COR-L47 (cell line): ENCODE results near the gene FBXW2.
A peak's percentile ranks its signal among the peaks of the same experiment; 100 is the strongest.

Experiments used
- DNase-seq: peaks from one replicate; lab custom pipeline; 2025; lab: John Stamatoyannopoulos, UW

The FBXW2 gene

GRCh38 chr9:120741701-120742100, 51.5 kb downstream of the FBXW2 start:
- DNase-seq: no peak

GRCh38 chr9:120741191-120741590, 52.0 kb downstream of the FBXW2 start:
- DNase-seq: no peak

GRCh38 chr9:120740132-120740531, 53.1 kb downstream of the FBXW2 start:
- no peak for DNase-seq

GRCh38 chr9:120737416-120738165, 55.6 kb downstream of the FBXW2 start:
- DNase-seq: no peak

GRCh38 chr9:120736881-120737280, 56.3 kb downstream of the FBXW2 start:
- DNase-seq: no peak

GRCh38 chr9:120735415-120736126, 57.6 kb downstream of the FBXW2 start:
- no peak for DNase-seq

GRCh38 chr9:120734607-120735410, 58.4 kb downstream of the FBXW2 start:
- no peak for DNase-seq

- DNase-seq: no peak
These were observed 60.0 kb downstream of the FBXW2 start for GRCh38 chr9:120733190-120733589.

- no peak for DNase-seq
These were observed 62.3 kb downstream of the FBXW2 start for GRCh38 chr9:120730654-120731514.

GRCh38 chr9:120729791-120730241, 63.4 kb downstream of the FBXW2 start:
- DNase-seq: no peak

GRCh38 chr9:120726484-120726883, 66.7 kb downstream of the FBXW2 start:
- DNase-seq: no peak

GRCh38 chr9:120725907-120726306, 67.3 kb downstream of the FBXW2 start:
- no peak for DNase-seq

GRCh38 chr9:120724757-120725400, 68.3 kb downstream of the FBXW2 start:
- no peak for DNase-seq

GRCh38 chr9:120723565-120723964, 69.7 kb downstream of the FBXW2 start:
- DNase-seq: peak; percentile 23

GRCh38 chr9:120720404-120720803, 72.8 kb downstream of the FBXW2 start:
- no peak for DNase-seq

- no peak for DNase-seq
These were observed 74.9 kb downstream of the FBXW2 start for GRCh38 chr9:120718316-120718715.

GRCh38 chr9:120717176-120717575, 76.0 kb downstream of the FBXW2 start:
- no peak for DNase-seq

- no peak for DNase-seq
These were observed 76.7 kb downstream of the FBXW2 start for GRCh38 chr9:120716483-120716882.

- no peak for DNase-seq
These were observed 77.8 kb downstream of the FBXW2 start for GRCh38 chr9:120715389-120715924.

GRCh38 chr9:120714846-120715388, 78.3 kb downstream of the FBXW2 start:
- no peak for DNase-seq
